Vagina (tissue), 2 donors: Measurements from ENCODE around the gene CCDC102A.
"Not testable (repeated sequence)": the region's sequence is repeated elsewhere in the genome, so short reads cannot be mapped to it uniquely, and the experiment has no call there.

Experiments used
- CTCF ChIP-seq, 3 experiments: fragments of 450-650 bp in 2 of 3; fragments of 200-600 bp in 1 of 3; sonication (generic) in 1 of 3; IDR thresholded peaks; one replicate each; pipeline ENCODE4 v1.5.1; 2017 to 2019; ENCODE audit warnings: antibody characterized with exemption in 3 of 3, mild to moderate bottlenecking in 2 of 3, moderate library complexity in 2 of 3
- POLR2A ChIP-seq, 2 donors: fragments of 450-650 bp; IDR thresholded peaks; one replicate each; pipeline ENCODE4 v1.6.1; 2017; ENCODE audit warnings: antibody characterized with exemption in 2 of 2, mild to moderate bottlenecking in 2 of 2, moderate library complexity in 2 of 2

GRCh38 chr16:57547524-57547923 lies 11.2 kb upstream of the CCDC102A start:
- not testable (repeated sequence) for TF ChIP-seq CTCF, POLR2A (IDR thresholded peaks at IDR 0.05)
